Nephron progenitor cell (in vitro differentiated cells): ENCODE data around the gene ITPRID2.

Source experiments
- DNase-seq: peaks from one replicate; pipeline ENCODE4 v3.0.0; 2021
- H3K27ac Mint-ChIP-seq: 2 replicates; pipeline ENCODE4 v1.8.0; 2021; ENCODE audit warnings: mild to moderate bottlenecking, moderate library complexity, mixed read lengths
- H3K27me3 Mint-ChIP-seq: 2 replicates; pipeline ENCODE4 v1.8.0; 2021; ENCODE audit warnings: mild to moderate bottlenecking, low read depth, mixed read lengths; ENCODE audit not compliant: poor library complexity
- H3K36me3 Mint-ChIP-seq: 2 replicates; pipeline ENCODE4 v1.8.0; 2021; ENCODE audit warnings: low read depth, mixed read lengths
- H3K4me1 Mint-ChIP-seq: 2 replicates; pipeline ENCODE4 v1.8.0; 2021; ENCODE audit warnings: mixed read lengths
- H3K4me3 Mint-ChIP-seq: 2 replicates; pipeline ENCODE4 v1.8.0; 2021; ENCODE audit warnings: mild to moderate bottlenecking, moderate library complexity, mixed read lengths
- H3K9me3 Mint-ChIP-seq: 2 replicates; pipeline ENCODE4 v1.8.0; 2021; ENCODE audit warnings: mild to moderate bottlenecking, moderate library complexity, mixed read lengths
- TF ChIP-seq, protein P1 (sequence below): fragments of 200-600 bp; sonication (generic); IDR thresholded peaks from 2 replicates; pipeline ENCODE4 v1.5.0; 2021; ENCODE audit warnings: antibody characterized with exemption

The ITPRID2 gene

GRCh38 chr2:181858600-181858999 lies 32.9 kb upstream of the ITPRID2 start:
- Mint-ChIP-seq H3K4me1 (peaks cover 27% of the 10 kb centered on the region), H3K9me3 (no peaks in the 10 kb centered on the region), H3K27ac (no peak overlapping the region), H3K36me3 (no peaks in the 10 kb centered on the region), H3K27me3 (no peaks in the 10 kb centered on the region), H3K4me3 (no peak overlapping the region)
- TF ChIP-seq, protein P1, sequence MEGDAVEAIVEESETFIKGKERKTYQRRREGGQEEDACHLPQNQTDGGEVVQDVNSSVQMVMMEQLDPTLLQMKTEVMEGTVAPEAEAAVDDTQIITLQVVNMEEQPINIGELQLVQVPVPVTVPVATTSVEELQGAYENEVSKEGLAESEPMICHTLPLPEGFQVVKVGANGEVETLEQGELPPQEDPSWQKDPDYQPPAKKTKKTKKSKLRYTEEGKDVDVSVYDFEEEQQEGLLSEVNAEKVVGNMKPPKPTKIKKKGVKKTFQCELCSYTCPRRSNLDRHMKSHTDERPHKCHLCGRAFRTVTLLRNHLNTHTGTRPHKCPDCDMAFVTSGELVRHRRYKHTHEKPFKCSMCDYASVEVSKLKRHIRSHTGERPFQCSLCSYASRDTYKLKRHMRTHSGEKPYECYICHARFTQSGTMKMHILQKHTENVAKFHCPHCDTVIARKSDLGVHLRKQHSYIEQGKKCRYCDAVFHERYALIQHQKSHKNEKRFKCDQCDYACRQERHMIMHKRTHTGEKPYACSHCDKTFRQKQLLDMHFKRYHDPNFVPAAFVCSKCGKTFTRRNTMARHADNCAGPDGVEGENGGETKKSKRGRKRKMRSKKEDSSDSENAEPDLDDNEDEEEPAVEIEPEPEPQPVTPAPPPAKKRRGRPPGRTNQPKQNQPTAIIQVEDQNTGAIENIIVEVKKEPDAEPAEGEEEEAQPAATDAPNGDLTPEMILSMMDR: no peak
- DNase-seq: no peak

- no peak overlapping the region for H3K27ac Mint-ChIP-seq
- H3K4me3 Mint-ChIP-seq: no peak overlapping the region
- H3K9me3 Mint-ChIP-seq: no peaks in the 10 kb centered on the region
- TF ChIP-seq, protein P1: no peak
- DNase-seq: no peak
- H3K27me3 Mint-ChIP-seq: no peaks in the 10 kb centered on the region
- H3K4me1 Mint-ChIP-seq: peaks cover 22% of the 10 kb centered on the region
- no peaks in the 10 kb centered on the region for H3K36me3 Mint-ChIP-seq
Observed at GRCh38 chr2:181859123-181859522, 32.4 kb upstream of the ITPRID2 start.

- DNase-seq: no peak
- Mint-ChIP-seq H3K4me1 (peaks cover 15% of the 10 kb centered on the region), H3K27ac (no peak overlapping the region), H3K9me3 (no peaks in the 10 kb centered on the region), H3K4me3 (no peak overlapping the region), H3K27me3 (no peaks in the 10 kb centered on the region), H3K36me3 (no peaks in the 10 kb centered on the region)
- TF ChIP-seq, protein P1: no peak
Observed at GRCh38 chr2:181859803-181860202, 31.7 kb upstream of the ITPRID2 start.

- peak overlapping the region; percentile 91 for H3K27ac Mint-ChIP-seq
- TF ChIP-seq, protein P1: no peak
Observed at GRCh38 chr2:181861379-181861778, 30.2 kb upstream of the ITPRID2 start.

DNA sequence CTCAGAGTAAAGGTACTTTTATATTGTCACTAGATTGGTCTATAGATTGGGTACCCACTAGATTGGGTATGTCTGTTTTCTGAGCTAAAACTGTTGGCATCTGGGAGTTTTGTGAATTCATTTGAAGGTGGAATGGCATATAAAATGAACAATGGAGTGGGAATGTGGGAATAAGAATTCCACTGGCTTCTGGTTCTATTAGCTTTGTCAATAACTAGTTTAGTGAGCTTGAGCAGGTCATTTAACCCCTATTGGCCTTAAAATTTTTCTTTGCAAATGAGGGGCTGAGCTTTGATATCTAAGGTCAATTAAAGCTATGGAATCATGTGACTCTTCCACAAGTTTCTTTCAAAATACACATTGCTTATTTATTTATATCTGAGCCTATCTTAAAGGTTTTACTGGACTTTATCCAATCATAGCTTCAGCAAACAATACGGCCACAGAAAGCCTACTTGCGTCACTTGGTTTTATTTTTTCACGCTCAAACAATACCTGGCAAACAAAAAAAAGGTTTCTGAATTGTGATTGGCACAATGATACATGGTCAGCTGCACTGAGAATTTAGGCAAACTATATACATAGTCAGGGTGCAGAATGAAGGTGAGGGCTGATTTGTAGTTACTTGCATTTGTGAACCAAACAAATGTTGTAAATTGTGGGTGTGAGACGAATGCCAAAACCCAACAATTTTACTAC lies 28.8 kb upstream of the ITPRID2 start:
- no peak for DNase-seq
- TF ChIP-seq, protein P1: no peak
- Mint-ChIP-seq H3K9me3 (no peaks in the 10 kb centered on the region), H3K27ac (no peak overlapping the region), H3K4me1 (peaks cover 10% of the 10 kb centered on the region), H3K27me3 (no peaks in the 10 kb centered on the region), H3K4me3 (no peak overlapping the region), H3K36me3 (no peaks in the 10 kb centered on the region)

More at GRCh38 chr2:181861379-181861778, 30.2 kb upstream of the ITPRID2 start:
- Mint-ChIP-seq H3K9me3 (no peaks in the 10 kb centered on the region), H3K36me3 (no peaks in the 10 kb centered on the region), H3K27me3 (no peaks in the 10 kb centered on the region), H3K4me3 (peak overlapping the region; percentile 15), H3K4me1 (peaks cover 10% of the 10 kb centered on the region)
- DNase-seq: no peak

DNA sequence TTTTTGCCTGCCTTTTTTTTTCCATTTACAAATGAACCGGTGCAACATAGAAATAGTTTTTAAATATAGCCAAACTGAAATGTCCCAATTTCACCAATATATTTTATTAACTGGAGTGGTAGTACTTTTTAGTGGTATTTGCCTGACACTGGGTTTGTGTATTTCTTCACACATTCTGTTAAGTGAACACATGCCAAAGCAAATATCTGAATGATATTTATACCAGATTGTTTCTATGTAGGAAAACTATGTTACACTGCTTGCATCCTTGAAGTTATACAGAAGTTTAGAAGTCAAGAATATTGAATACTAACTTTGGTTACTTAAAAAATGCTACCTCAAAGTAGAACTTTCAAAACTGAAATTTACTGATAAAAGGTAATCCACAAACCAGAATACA lies 19.4 kb upstream of the ITPRID2 start:
- no peak overlapping the region for H3K27ac Mint-ChIP-seq

More for the DNA sequence above, 19.4 kb upstream of the ITPRID2 start:
- H3K36me3 Mint-ChIP-seq: no peaks in the 10 kb centered on the region
- no peak for DNase-seq
- TF ChIP-seq, protein P1: no peak
- no peaks in the 10 kb centered on the region for H3K27me3 Mint-ChIP-seq
- H3K4me3 Mint-ChIP-seq: no peak overlapping the region
- peaks cover 6% of the 10 kb centered on the region for H3K4me1 Mint-ChIP-seq
- no peaks in the 10 kb centered on the region for H3K9me3 Mint-ChIP-seq
